Small intestine (tissue), 7 donors: Measurements from ENCODE around the gene PRUNE2. TPM values are rescaled to one million over a fixed set of nuclear protein-coding genes. Genes with fewer than 3 reads are reported as not detected.

Source experiments
- DNase-seq, 2 donors: peaks; one replicate each; pipeline versions ENCODE4 v3.0.0 to v3.0.0-alpha.2; 2013
- FAIRE-seq: peaks from 2 replicates; lab custom pipeline; 2012; peaks lifted over from hg19 to GRCh38; lab: Jason Lieb, UNC
- H3K27ac ChIP-seq, 3 donors: one replicate each; pipeline ENCODE4 v1.5.1; 2013; ENCODE audit warnings: low read length in 2 of 3, mild to moderate bottlenecking in 2 of 3, control low read depth in 1 of 3, inconsistent platforms in 1 of 3, low read depth in 1 of 3, moderate library complexity in 1 of 3
- H3K27me3 ChIP-seq, 3 donors: one replicate each; pipeline ENCODE4 v1.6.1; 2013; ENCODE audit warnings: low read length in 3 of 3, inconsistent platforms in 1 of 3; ENCODE audit not compliant: control insufficient read depth in 3 of 3, insufficient read depth in 3 of 3
- H3K36me3 ChIP-seq, 3 donors: one replicate each; pipeline ENCODE4 v1.6.1; 2013; ENCODE audit warnings: low read length in 3 of 3, inconsistent platforms in 1 of 3, low read depth in 1 of 3, mild to moderate bottlenecking in 1 of 3, moderate library complexity in 1 of 3; ENCODE audit not compliant: control insufficient read depth in 3 of 3, insufficient read depth in 2 of 3
- H3K4me1 ChIP-seq, 3 donors: one replicate each; pipeline ENCODE4 v1.6.1; 2013; ENCODE audit warnings: low read length in 2 of 3, inconsistent platforms in 1 of 3, low read depth in 1 of 3, mild to moderate bottlenecking in 1 of 3, moderate library complexity in 1 of 3; ENCODE audit not compliant: control insufficient read depth in 3 of 3, insufficient read depth in 2 of 3
- H3K4me3 ChIP-seq, 3 donors: one replicate each; pipeline ENCODE4 v1.5.1; 2013; ENCODE audit warnings: low read length in 3 of 3, control low read depth in 1 of 3, inconsistent platforms in 1 of 3, low read depth in 1 of 3, mild to moderate bottlenecking in 1 of 3, moderate library complexity in 1 of 3
- H3K9me3 ChIP-seq, 2 donors: one replicate each; pipeline ENCODE4 v1.6.1; 2013; ENCODE audit warnings: low read depth in 1 of 2, low read length in 1 of 2; ENCODE audit not compliant: control insufficient read depth in 2 of 2, insufficient read depth in 1 of 2
- WGBS, 3 donors: extraction: QIAGEN DNeasy Blood & Tissue Kit; methylation state at CpG; one replicate each; pipeline ENCODE4 v1.1.7; 2013; 5-methylcytosine and 5-hydroxymethylcytosine counted together
- polyA plus RNA-seq, 4 donors: library from polyadenylated mRNA; stranded (reverse) in 3 of 4; unstranded in 1 of 4; fragments of 200-250 nt in 3 of 4; fragments of 120-200 nt in 1 of 4; gene quantifications; one replicate each; pipeline versions ENCODE4 v1.2.1 to v1.2.3, GENCODE V29; 2013
- donor health status: healthy with polysubstance abuse.
- donor health status: control.
- donor health status: control.
- donor health status: Bipolar disorder and iron deficiency.
- donor health status: healthy.

Gene PRUNE2
- polyA plus RNA-seq, 4 donors = 1.1 to 62.1 (median 7.5) TPM

DNA sequence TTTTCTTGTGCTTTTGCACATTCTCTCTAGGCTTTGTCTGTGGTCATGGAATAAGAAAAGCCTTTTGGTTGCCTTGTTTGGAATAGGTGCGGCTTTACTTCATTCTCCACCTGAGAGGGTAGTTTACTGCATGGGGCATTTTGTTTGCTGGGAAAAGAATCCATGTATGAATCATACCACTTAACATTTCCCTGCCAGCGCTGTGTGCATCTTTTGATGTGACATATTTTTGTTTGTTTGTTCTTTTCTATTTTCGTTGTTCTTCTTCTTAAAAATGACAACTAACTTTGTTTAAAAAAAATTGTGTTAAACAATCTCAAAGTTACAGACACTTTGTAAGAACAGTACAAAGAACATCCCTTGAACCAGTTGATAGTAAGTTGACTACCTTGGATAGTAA lies 333.8 kb downstream of the PRUNE2 start:
- no peak for DNase-seq
- Histone ChIP-seq H3K9me3 (peaks cover 0 to 9% of the 10 kb centered on the region in 2 donors), H3K36me3 (peaks cover 0 to 7% (median 2%) of the 10 kb centered on the region in 3 donors), H3K27me3 (peaks cover 0 to 2% (median 0%) of the 10 kb centered on the region in 3 donors), H3K27ac (no peak overlapping the region), H3K4me1 (peaks cover 0 to 8% (median 2%) of the 10 kb centered on the region in 3 donors), H3K4me3 (no peak overlapping the region)
- FAIRE-seq = no peak
- 73 to 82% (median 81%) methylated on average over 3 of the region's 3 CpGs for WGBS, 3 donors

DNA sequence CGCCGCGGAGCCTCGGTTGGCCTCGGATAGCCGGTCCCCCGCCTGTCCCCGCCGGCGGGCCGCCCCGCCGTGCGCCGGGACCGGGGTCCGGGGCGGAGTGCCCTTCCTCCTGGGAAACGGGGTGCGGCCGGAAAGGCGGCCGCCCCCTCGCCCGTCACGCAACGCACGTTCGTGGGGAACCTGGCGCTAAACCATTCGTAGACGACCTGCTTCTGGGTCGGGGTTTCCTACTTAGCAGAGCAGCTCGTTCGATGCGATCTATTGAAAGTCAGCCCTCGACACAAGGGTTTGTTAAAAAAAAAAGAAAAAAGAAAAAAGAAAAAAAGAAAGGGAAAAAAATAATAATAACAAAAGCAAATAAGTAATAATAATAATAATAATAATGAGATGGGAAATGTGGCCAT lies 334.2 kb downstream of the PRUNE2 start:
- DNase-seq (no peak), FAIRE-seq (no peak)
- Histone ChIP-seq H3K9me3 (peaks cover 0 to 9% of the 10 kb centered on the region in 2 donors), H3K27ac (peak overlapping the region; percentile 19 to 37 (median 24)), H3K27me3 (peaks cover 0 to 2% (median 0%) of the 10 kb centered on the region in 3 donors), H3K36me3 (peaks cover 0 to 7% (median 2%) of the 10 kb centered on the region in 3 donors), H3K4me3 (peak overlapping the region in 2 of 3 donors; percentile 27 to 57), H3K4me1 (peaks cover 0 to 8% (median 0%) of the 10 kb centered on the region in 3 donors)
- 15 to 27% (median 26%) methylated on average over 33 to 37 of the region's 37 CpGs for WGBS, 3 donors

DNA sequence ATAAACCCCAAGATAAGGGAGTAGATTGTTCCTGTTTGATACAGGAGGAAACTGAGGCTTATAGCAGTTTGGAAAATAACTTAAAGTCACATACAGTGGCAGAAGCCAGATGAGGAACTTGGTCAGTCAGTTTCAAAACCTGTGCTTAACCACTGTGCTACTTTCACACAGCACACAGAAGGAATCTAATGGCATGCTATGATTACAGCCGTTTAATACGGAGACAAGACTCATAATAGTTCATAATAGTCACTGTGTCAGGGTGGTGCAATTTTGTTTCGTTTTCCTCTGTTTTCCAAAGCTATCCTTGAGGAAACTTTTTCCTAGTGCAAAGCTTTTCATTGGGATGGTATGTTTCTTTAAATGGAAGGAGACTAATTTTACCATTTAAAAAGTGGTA lies 334.6 kb downstream of the PRUNE2 start:
- Histone ChIP-seq H3K9me3 (peaks cover 0 to 9% of the 10 kb centered on the region in 2 donors), H3K27me3 (peaks cover 0 to 2% (median 0%) of the 10 kb centered on the region in 3 donors), H3K4me1 (peaks cover 0 to 7% (median 0%) of the 10 kb centered on the region in 3 donors), H3K27ac (peak overlapping the region; percentile 19 to 37 (median 24)), H3K4me3 (peak overlapping the region in 2 of 3 donors; percentile 27 to 57), H3K36me3 (peaks cover 0 to 7% (median 2%) of the 10 kb centered on the region in 3 donors)
- DNase-seq (peak in 1 of 2 donors; percentile 33), FAIRE-seq (no peak)
- 25 to 29% (median 25%) methylated on average over 3 of the region's 3 CpGs for WGBS, 3 donors

DNA sequence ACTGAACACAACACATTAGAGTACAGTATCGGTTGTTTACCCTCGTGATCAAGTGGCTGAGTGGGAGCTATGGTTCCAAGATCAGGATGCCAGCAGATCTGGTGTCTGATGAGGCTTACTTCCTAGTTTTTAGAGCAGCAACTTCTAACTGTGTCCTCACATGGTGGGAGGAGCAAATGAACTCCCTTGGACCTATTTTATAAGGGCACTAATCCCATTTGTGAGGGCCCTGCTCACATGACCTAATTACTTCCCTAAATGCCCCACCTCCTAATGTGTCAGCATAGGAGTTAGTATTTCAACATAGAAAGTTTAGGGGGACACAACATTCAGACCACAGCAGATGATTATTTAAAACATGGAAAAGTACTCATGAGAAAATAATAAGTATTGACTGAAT lies 335.1 kb downstream of the PRUNE2 start:
- DNase-seq (no peak), FAIRE-seq (no peak)
- WGBS, 3 donors = 98% methylated on average over 2 of the region's 2 CpGs
- Histone ChIP-seq H3K27ac (no peak overlapping the region), H3K4me1 (peaks cover 0 to 5% (median 0%) of the 10 kb centered on the region in 3 donors), H3K4me3 (no peak overlapping the region), H3K9me3 (peaks cover 0 to 9% of the 10 kb centered on the region in 2 donors), H3K36me3 (peaks cover 0 to 7% (median 2%) of the 10 kb centered on the region in 3 donors), H3K27me3 (peaks cover 0 to 2% (median 0%) of the 10 kb centered on the region in 3 donors)

DNA sequence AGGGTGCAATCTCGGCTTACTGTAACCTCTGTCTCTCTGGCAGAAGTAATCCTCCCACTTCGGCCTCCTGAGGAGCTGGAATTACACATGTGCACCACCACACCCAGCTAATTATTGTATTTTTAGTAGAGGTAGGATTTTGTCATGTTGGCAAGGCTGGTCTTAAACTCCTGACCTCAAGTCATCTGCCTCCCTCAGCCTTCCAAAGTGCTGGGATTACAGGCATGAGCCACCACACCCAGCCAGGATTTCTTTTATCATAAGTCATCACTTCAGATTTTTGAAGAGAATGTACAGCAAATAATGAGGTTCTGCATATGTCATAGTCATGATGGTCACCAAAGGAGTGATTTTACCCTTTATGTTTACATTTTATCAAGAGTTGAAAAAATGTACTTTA lies 338.8 kb downstream of the PRUNE2 start:
- no peak overlapping the region for H3K4me3 ChIP-seq
- peaks cover 0 to 2% (median 0%) of the 10 kb centered on the region in 3 donors for H3K27me3 ChIP-seq
- peaks cover 0 to 9% of the 10 kb centered on the region in 2 donors for H3K9me3 ChIP-seq
- no peak overlapping the region for H3K27ac ChIP-seq
- H3K36me3 ChIP-seq = peaks cover 0 to 4% (median 2%) of the 10 kb centered on the region in 3 donors
- FAIRE-seq = no peak
- DNase-seq = no peak
- no peaks in the 10 kb centered on the region for H3K4me1 ChIP-seq
- 86 to 92% (median 87%) methylated on average over 2 of the region's 2 CpGs for WGBS, 3 donors

DNA sequence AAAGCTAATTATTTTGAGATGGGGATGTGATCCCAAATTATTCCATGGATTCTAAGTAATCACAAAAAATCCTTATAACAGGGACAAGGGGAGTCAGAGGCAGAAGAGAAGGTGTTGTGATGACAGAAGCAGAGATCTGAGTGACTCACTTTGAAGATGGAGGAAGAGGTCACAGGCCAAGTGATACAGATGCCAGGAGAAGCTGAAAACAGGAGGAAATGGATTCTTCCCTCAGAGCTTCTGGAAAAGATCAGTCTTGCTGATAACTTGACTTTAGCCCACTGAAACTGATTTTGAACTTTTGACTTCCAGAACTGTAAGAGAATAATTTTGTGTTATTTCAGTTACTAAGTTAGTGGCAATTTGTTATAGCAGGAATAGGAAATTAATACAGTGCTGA lies 341.6 kb downstream of the PRUNE2 start:
- Histone ChIP-seq H3K27ac (no peak overlapping the region), H3K27me3 (no peaks in the 10 kb centered on the region), H3K9me3 (no peaks in the 10 kb centered on the region), H3K4me1 (peaks cover 0 to 10% (median 3%) of the 10 kb centered on the region in 3 donors), H3K4me3 (no peak overlapping the region), H3K36me3 (no peaks in the 10 kb centered on the region)
- no peak for DNase-seq
- no peak for FAIRE-seq

DNA sequence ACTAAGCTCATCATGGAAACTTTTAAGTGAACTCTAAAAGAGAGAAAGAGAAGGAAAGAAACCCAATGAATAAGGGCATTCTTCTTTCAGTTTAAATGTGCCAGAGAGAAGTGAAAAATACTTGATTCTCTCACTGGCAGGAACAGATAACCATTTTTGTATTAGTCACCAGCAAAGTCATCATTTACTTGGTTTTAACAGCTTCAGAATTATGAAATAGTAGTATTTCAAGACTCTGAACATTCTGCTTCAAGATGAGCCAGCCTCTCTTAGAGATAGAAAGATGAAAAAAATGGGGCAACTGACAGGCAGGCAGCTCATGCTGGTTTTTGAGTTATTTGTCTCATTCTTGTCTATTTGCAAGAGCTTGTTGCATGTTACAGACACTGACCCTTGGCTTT lies 343.4 kb downstream of the PRUNE2 start:
- Histone ChIP-seq H3K9me3 (peaks cover 0 to 5% of the 10 kb centered on the region in 2 donors), H3K4me3 (no peak overlapping the region), H3K36me3 (no peaks in the 10 kb centered on the region), H3K27me3 (no peaks in the 10 kb centered on the region), H3K27ac (no peak overlapping the region), H3K4me1 (peaks cover 0 to 10% (median 3%) of the 10 kb centered on the region in 3 donors)
- FAIRE-seq = no peak
- DNase-seq = no peak

DNA sequence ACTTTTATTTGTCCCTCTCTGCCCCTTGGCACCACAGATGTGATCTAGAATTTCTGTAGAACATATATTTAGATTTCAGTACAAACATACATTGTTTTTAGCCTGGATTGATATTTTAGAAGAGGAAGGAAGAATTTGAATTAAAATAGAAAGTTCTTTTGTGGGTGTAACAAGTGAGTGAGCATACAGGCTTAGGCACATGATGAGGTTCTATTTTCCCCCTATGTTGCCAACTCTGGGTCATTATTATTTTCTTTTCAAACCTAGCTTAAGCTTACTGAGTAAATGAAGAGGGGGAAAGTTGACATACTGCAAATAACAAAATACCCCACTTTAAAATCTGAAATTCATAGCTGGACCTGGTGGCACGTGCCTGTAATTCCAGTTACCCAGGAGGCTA lies 344.0 kb downstream of the PRUNE2 start:
- Histone ChIP-seq H3K27ac (no peak overlapping the region), H3K4me3 (no peak overlapping the region), H3K9me3 (peaks cover 0 to 5% of the 10 kb centered on the region in 2 donors), H3K36me3 (no peaks in the 10 kb centered on the region), H3K27me3 (no peaks in the 10 kb centered on the region), H3K4me1 (peaks cover 0 to 10% (median 3%) of the 10 kb centered on the region in 3 donors)
- DNase-seq = no peak
- WGBS, 3 donors = 90 to 96% (median 92%) methylated on average over 1 of the region's 1 CpG
- FAIRE-seq = no peak
